Central memory CD4-positive, alpha-beta T cell (primary cell): ENCODE measurements around the gene PPFIA4.
"Not testable (repeated sequence)": the region's sequence is repeated elsewhere in the genome, so short reads cannot be mapped to it uniquely, and the experiment has no call there.

Experiments
- DNase-seq: peaks from one replicate; pipeline ENCODE4 v3.0.0; 2022
- total RNA-seq, 3 experiments: gene quantifications; one replicate each; lab custom pipeline; 2026; lab: John Stamatoyannopoulos, UW

PPFIA4 gene
- 0.74 to 2.9 (median 0.87) reads per million in 3 experiments for total RNA-seq

DNA sequence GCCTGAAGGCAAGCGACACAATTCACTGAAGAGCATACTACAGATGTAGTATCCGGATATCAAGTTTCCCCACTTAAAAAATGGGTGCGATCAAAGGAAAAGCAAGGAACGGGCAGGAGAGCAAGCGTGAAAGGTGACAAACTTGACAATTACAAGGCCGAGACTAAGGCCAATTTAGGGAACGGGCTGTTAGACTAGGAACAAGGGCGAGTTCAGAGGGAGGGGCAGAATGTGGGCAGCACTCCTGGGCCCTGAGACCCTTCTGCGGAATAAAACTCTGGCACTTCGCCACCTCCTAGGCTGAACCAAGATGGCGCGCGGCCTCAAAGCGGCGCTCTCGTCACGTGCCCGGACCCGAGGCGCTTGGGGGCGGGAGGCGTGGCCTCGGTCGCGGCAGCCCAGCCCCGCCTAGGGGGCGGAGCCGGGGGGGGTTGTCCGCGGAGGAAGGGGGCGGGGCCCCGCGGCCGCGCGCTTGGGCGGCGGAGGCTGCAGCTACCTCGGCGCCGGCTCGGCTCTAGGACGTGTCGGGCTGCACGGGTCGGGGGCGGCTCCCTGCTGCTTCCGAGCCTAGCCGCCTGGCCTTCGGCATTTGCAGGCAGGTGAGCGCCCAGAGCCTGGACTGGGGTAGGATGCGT is at the start of gene PPFIA4:
Gene PPFIA4, plus strand, starts transcription at position 461 of the 635 bp plus-strand sequence. CDS start 12,518 bp downstream, outside the sequence.
- DNase-seq: peak; percentile 78

DNA sequence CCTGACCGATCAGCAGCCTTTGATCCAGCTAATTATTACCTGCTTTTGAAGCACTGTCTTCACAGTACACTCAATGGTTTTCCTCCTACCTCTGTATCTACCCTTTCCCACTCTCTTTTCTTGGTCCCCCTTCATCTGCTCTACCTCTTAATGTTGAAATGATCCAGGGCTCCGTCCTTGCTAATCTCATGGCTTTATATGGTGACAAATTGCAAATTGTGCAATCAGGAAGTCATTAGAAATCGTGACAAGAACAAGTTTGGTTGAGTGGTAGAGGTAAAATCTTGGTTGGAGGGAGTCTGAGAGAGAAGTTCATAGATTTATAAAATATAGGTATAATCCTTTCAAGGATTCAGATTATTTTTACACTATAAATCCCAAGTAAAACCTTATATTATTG is 49.7 kb upstream of the PPFIA4 start:
- DNase-seq: no peak

DNA sequence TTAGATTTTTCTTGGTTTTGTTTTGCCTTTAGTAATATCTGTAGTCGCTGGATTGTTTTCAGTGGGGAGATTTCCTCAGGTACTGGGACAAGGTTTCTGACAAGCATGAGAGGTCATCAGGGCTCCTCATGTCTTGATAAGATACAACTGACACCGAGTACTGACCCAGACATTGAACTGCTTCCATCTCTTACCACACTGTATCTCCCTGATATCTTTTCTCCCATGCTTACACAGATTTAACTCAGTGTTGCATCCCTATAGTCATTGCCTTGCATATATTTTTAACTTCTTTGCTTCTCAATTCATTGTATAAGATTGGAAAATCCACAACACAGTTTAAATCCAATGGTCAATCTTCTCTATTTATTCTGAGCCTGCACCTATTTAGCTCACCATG is 46.8 kb upstream of the PPFIA4 start:
- DNase-seq: no peak

DNA sequence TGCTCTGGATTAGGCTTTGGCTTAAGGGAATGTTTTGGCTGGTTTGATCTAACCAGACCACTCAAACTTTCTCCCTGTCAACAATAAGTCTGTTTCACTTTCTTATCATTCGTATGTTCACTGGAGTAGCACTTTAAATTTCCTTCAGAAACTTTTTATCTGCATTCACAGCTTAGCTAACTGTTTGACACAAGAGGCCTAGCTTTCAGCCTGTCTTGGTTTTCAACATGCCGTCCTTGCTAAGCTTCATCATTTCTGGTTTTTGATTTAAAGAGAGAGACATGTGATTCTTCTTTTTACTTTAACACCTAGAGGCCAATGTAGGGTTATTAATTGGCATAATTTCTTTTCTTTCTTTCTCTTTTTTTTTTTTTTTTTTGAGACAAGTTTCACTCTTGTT is 44.4 kb upstream of the PPFIA4 start:
- no peak for DNase-seq

DNA sequence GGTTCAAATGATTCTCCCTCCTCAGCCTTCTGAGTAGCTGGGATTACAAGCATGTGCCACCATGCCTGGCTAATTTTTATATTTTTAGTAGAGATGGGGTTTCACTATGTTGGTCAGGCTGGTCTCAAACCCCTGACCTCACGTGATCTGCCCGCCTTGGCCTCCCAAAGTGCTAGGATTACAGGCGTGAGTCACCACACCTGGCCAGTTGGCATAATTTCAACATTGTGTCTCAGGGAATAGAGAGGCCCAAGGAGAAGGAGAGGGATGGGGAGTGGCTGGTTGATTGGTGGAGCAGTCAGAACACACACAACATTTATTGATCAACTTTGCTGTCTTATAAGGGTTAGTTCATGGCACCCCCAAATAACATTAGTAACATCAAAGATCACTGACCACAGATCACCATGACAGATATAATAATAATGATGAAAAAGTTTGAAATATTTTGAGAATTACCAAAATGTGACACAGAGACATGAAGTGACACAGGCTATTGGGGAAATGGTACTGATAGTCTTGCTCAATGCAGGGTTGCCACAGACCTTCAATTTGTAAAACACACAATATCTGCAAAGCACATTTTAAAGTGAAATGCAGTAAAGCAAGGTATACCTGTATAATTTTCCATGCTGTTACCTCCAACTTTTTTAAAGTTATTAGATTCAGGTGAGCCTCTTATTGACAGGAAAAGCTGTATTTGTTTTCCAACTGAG is 43.4 kb upstream of the PPFIA4 start:
- no peak for DNase-seq

DNA sequence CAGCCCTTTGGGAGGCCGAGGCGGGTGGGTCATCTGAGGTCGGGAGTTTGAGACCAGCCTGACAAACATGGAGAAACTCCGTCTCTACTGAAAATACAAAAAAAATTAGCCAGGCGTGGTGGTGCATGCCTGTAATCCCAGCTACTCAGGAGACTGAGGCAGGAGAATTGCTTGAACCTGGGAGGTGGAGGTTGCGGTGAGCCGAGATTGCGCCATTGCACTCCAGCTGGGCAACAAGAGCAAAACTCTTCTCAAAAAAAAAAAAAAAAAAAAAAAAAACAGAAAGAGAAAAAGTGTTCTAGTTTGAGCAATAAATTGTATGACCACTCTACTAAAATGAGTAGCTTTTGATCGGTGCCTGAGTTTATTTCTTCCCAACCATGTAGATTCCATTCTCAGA is 40.2 kb upstream of the PPFIA4 start:
- DNase-seq: not testable (repeated sequence)

DNA sequence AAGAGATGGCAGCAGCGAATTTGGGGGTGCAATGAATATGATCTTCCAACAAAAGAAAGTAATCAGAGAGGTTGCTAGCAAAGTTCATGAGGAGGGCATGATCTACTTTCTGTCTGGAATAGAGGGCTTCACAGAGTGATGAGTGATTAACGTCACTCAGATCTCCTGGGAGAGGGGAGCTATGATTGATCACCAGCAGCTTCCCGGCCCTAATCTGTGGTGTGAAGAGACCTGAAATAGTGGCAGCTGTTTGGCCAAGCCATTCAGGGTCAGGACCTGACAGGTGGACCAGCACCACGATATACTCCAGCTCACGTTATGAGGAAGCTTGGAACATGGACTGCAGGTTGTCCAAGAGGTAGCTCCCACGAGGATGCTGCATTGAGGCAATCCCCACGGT is 39.0 kb upstream of the PPFIA4 start:
- no peak for DNase-seq

DNA sequence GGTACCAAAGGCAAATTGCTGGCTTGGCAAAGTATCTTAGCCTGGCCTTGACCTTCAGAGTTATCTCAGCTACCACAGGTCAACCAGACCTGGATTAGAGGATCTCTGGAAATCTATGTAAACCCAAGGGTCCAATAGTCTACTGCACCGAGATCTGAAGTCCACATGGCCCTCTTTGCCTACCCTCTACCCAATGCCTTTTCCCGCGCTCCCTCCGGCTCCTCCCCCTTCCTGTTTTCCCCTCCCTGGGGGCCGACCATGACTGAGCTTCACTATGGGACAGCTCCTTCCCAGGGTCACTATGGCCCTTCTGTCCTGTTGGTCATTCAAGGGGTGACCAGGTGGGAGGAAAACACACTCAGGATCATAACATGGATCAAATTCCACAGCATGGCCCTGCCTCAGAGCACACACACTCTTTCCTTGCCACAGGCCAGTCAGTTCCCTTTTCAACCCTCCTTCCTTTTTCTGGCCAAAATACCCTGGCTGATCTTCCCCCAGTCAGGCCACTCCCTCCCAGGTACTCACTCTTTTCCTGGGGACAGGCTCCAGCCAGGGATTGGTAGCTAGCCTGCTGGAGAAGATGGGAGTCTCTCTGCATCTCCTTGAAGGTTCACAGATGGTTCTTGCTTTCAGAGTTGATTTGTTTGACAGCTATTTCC is 38.2 kb upstream of the PPFIA4 start:
- no peak for DNase-seq

DNA sequence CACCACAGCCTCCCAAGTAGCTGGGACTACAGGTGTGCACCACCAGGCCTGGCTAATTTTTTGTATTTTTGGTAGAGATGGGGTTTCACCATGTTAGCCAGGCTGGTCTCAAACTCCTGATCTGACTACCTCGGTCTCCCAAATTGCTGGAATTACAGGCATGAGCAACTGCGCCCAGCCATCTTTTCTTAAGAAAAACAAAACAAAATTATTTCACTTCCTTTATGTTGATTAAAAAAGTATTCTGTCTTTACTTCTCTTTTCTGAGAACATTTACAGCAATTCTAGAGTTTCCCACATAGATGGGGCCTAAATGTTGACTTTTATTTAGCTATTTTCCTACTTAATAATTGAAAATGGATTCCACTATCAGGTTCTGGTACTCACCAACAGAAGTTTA is 36.4 kb upstream of the PPFIA4 start:
- no peak for DNase-seq

DNA sequence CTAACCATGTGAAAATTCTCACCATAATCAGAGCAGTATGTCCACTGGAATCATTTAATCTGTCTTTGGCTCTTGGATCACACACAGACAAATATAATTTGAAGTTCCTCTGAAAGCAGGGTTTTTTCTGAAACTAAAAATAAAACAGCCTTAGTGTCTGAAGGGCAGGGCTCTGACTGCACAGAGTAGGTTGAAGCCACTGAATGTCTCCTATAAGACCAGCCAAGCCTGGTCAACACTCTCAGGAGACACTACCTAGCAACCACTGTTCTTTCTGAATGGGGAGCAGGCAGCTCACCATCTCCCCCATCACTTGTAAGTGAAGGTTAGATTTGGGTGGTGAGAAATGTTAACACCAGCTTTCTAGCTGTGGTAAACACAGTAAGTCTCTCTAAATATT is 35.2 kb upstream of the PPFIA4 start:
- DNase-seq: no peak

DNA sequence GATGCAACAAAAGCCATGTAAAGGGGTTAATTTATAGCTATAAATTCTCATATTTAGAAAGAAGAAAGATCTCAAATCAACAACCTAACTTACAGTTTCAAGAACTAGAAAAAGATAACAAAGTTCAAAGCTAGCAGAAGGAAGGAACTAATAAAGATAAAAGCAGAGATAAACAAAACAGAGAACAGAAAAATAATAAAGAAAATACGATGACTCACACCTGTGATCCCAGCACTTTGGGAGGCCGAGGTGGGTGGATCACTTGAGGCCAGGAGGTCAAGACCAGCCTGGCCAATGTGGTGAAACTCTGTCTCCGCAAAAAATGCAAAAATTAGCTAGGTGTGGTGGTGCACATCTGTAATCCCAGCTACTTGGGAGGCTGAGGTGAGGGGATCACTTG is 31.5 kb upstream of the PPFIA4 start:
- DNase-seq: no peak

DNA sequence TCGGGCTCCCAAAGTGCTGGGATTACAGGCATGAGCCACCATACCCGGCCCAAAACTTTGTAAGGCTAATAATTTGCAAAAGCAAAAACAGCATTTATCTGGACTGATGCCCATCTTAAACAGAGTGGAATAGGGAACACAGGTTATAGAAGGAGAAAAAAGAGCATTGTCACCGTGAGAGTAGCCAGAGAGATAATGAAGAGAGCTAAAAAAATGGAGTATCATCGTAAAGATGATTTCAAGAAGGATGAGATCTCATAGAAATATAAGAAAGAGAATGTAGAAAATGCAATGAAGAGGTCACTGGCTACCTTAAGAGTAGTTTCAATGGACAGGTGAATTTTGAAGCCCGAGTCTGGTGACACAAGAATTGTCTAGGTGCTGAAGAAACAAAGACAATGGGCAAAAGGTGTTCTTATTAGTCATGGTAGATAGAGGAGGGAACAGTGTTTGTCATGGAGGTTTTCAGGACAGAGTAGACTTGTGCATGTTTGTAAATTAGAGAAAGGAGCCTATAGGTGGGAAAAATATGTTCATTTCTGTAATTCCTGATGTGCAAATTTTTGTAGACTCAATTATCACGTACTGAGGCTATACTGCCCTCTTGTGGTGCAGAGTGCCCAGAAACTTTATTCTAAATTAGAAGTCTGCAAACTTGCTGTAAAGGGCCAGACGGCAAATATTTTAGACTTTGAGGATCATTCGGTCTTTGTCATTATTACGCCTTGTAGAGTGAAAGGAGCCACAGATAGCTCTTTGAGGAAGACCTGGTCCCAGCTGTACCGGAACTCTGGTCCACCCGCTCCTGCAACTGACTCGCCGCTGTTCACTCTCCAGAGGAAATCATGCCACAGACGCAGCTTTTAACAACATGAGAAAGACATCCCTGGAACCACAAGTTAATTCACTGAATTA is 27.2 kb upstream of the PPFIA4 start:
- peak; percentile 62 for DNase-seq

DNA sequence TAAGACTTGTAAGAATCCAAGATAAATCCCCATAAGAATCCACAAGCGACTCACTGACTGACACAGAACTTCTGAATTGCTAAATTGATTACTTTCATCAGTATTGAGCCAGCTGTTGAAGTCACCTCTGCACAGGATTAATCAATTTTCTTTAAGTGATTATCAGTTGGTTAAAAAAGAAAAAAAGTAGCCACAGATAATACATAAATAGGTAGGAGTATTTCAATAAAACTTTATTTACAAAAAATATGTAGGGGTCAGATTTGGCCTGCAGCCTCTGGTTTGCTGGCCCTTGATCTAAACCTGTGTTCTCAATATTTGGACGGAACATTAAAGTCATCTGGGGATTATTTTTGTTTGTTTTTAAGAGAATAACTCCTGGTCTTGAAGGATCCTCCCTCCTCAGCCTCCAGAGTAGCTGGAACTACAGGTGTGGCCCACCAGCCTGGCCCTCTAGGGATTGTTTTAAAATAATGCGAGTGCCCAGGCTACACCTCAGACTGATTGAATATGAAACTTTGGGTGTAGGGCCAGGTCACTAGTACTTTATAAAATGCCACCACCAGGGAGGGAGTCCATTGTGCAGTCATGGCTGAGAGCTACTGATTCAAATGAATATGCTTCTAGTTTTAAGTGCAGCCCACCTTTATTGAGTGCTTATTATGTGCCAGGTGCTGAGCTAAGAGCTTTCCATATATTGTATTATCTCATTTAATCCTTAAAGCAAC is 25.9 kb upstream of the PPFIA4 start:
- DNase-seq: no peak

DNA sequence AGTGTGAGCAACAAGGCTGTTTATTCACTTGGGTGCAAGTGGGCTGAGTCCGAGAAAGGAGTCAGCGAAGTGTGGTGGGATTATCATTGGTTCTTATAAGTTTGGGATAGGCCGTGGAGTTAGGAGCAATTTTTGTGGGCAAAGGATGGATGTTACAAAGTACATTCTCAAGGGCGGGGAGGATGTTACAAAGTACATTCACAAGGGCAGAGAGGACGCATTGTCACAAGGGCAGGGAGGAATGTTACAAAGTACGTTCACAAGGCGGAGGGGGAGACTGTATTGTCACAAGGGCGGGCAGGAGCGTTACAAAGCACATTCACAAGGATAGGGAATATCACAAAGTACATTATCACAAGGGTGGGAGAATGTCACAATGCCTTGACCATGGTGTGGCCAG is 24.3 kb upstream of the PPFIA4 start:
- no peak for DNase-seq

DNA sequence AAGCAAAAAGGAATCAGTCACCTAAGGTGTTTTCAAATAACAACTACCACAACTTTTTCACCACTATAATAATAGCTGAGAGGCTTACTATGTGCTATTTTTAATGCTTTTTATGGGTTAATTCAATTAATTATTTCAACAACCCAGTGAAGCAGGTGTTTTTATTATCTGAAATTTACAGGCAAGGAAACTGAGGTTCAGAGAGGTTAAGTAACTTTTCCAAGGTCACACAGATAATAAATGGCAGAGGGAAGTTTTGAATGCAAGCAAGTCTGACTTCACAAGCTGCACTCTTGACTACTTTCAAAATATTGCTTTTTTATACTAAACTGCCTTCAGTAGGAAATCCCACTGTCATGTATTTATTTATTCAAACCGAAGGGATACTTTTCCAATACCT is 23.3 kb upstream of the PPFIA4 start:
- no peak for DNase-seq

DNA sequence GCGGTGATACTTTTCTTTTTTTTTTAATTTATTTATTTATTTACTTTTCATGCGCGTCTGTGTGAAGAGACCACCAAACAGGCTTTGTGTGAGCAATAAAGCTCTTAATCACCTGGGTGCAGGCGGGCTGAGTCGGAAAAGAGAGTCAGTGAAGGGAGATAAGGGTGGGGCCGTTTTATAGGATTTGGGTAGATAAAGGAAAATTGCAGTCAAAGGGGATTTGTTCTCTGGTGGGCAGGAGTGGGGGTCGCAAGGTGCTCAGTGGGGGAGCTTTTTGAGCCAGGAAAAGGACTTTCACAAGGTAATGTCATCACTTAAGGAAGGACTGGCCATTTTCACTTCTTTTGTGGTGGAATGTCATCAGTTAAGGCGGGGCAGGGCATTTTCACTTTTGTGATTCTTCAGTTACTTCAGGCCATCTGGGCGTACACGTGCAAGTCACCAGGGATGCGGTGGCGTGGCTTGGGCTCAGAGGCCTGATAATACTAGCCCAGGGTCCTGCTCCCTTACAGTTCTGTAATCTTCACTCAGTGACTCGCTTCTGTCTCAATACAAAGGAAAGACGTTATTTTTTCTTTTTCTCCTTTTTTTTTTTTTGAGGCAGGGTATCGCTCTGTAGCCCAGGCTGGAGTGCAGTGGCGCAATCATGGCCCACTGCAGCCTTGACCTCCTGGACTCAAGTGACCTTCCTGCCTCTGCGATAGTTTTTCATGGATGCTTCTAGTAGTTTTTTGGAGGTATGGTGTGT is 20.7 kb upstream of the PPFIA4 start:
- DNase-seq: not testable (repeated sequence)

DNA sequence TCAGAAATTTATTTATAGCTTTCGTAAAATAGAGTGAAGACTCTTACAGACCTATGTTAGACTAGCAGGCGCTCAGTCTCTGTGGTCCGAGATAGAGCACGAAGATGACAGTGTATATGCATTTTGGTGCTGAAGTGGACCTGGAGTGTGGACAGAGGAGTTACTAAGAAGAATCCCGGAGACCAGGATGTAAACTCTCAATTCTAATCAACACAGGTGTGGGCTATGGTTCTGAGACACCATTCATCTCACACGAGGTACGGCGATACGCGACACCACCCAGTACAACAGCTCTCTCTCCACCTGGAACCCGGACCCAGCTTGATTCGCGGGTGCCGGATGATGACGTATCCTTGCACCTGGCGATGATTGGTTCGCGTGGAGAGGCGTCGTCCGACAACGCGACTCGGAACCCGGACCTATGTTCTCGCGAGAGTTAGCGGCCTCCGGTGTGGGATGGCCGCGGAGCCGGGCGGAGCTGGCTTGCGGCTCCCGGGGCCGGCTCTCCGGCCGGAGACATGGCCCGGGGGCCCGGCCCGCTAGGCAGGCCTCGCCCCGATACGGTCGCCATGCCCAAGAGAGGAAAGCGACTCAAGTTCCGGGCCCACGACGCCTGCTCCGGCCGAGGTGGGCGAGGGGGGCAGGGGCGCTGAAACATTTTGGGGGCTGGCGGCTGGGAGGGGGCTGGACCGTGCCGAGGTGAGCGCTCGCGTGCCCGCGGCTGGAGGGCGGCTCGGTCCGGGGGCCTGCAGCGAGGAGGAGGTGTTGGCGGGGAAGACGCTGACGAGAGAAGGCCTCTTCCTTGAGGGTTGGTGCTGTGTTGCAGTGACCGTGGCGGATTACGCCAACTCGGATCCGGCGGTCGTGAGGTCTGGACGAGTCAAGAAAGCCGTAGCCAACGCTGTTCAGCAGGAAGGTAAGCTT is 19.1 kb upstream of the PPFIA4 start, which contains the start of gene TMEM183A:
Gene TMEM183A, plus strand, starts transcription at position 427 of the 924 bp plus-strand sequence. Its CDS starts 92 bp downstream, at position 519.
- DNase-seq: peak; percentile 92

DNA sequence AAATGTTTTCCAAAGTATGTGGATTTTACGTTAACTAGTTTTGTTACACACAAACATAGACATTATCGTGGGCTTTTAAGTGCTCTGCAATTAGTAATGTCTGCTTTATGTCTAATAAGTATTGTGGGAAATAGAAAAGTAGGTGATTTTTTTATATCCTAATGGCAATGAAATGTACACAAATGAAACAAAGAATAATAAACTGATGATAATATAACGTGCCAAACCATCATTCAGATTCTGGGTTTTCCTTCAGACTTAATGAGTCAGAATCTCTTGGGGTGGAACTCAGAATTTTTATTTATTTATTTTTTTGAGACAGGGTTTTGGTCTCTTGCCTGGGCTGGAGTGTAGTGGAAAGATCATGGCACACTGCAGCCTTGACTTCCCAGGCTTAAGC is 17.1 kb upstream of the PPFIA4 start:
- no peak for DNase-seq

DNA sequence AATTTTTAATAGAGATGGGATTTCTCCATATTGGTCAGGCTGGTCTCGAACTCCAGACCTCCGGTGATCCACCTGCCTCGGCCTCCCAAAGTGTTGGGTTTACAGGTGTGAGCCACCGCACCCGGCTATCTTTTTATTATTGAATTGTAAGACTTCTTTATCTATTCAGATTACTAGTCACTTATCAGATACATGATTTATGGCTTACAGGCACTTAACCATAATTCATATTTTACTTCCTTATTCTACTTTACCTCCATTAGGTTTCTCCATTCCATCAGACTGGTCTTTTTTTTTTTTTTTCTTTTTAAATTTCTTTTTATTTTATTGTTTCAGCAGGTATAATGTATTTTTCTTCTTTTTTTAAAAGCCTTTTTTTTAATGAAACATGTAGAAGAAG is 14.7 kb upstream of the PPFIA4 start:
- no peak for DNase-seq

DNA sequence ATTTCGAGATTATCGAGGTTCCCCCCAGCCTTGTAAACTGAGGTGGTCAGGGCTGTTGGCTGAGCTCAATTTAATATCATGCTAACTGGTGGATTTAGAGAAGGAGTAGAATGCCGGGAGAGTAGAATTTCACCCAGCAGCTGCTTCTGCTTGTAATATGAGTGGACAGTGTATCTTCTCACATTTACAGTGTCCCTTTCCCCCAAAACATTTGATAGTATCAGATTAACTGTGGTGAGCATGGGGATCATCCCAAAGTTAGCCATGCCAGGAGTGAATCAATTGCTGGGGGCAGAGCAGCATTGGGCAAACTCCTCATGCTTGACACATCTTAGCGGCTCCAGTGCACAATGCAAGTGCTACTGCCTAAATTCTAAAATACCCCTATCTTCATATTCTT is 9.2 kb upstream of the PPFIA4 start:
- DNase-seq: no peak
